PC-3 (cell line): ENCODE data around the gene KCNQ4. TPM values are rescaled to one million over a fixed set of nuclear protein-coding genes. Genes with fewer than 3 reads are reported as not detected.

Experiments used
- ATAC-seq: fragments of 200-7000 bp; cut with Tn5 transposase; 2 replicates; pipeline ENCODE4 v1.9.1; 2020; ENCODE audit warnings: mild to moderate bottlenecking, moderate library complexity
- BruUV-seq: library from RNA; stranded (reverse); fragments of 400-500 nt; replicated peaks from 2 replicates; lab custom pipeline; 2021; lab: Mats Ljungman, UMichigan
- CTCF ChIA-PET: fragments of 300-600 bp; sonication (Branson Sonifier 250); formaldehyde crosslinking; loops from one replicate; lab custom pipeline; 2022; ENCODE audit warnings: antibody characterized with exemption; lab: Charles Lee
- POLR2A ChIA-PET: fragments of 300-600 bp; sonication (Branson Sonifier 250); formaldehyde crosslinking; loops from one replicate; lab custom pipeline; 2022; ENCODE audit warnings: antibody characterized with exemption; ENCODE audit not compliant: unreplicated experiment; lab: Charles Lee
- DNase-seq: peaks from one replicate; pipeline ENCODE4 v3.0.0-alpha.2; 2015
- H2AFZ ChIP-seq: fragments of 300-600 bp; sonication (generic); 2 replicates; pipeline ENCODE4 v1.6.0; 2016; ENCODE audit warnings: antibody characterized with exemption, low read length
- H3F3A ChIP-seq: fragments of 300-600 bp; sonication (generic); one replicate; pipeline ENCODE4 v1.6.0; 2017; ENCODE audit warnings: antibody characterized with exemption, low read length, control low read depth, mild to moderate bottlenecking; ENCODE audit not compliant: unreplicated experiment
- H3K27ac ChIP-seq: fragments of 300-600 bp; sonication (generic); 2 replicates; pipeline ENCODE4 v1.5.1; 2016; ENCODE audit warnings: mild to moderate bottlenecking, low read length
- H3K27me3 ChIP-seq: fragments of 300-600 bp; sonication (generic); 2 replicates; pipeline ENCODE4 v1.6.1; 2016; ENCODE audit warnings: low read length, mixed read lengths
- H3K36me3 ChIP-seq: fragments of 300-600 bp; sonication (generic); 2 replicates; pipeline ENCODE4 v1.6.1; 2016; ENCODE audit warnings: low read depth, mixed run types, low read length, mixed read lengths
- H3K4me1 ChIP-seq: fragments of 300-600 bp; sonication (generic); 2 replicates; pipeline ENCODE4 v1.5.1; 2016; ENCODE audit warnings: low read length; ENCODE audit not compliant: insufficient read depth
- H3K4me2 ChIP-seq: fragments of 300-600 bp; sonication (generic); 2 replicates; pipeline ENCODE4 v1.6.0; 2016; ENCODE audit warnings: low read length
- H3K4me3 ChIP-seq: fragments of 300-600 bp; sonication (generic); 2 replicates; pipeline ENCODE4 v1.5.1; 2016; ENCODE audit warnings: mild to moderate bottlenecking, low read length, mixed read lengths
- H3K79me2 ChIP-seq: fragments of 300-600 bp; sonication (generic); 2 replicates; pipeline ENCODE4 v1.6.1; 2017; ENCODE audit warnings: low read length, mixed read lengths
- H3K9ac ChIP-seq: fragments of 300-600 bp; sonication (generic); 2 replicates; pipeline ENCODE4 v1.6.0; 2016; ENCODE audit warnings: mild to moderate bottlenecking, low read length
- H3K9me2 ChIP-seq: fragments of 300-600 bp; sonication (generic); replicated peaks from 2 replicates; pipeline ENCODE4 v1.6.1; 2016; ENCODE audit warnings: mixed run types, low read length, mixed read lengths
- H3K9me3 ChIP-seq: fragments of 300-600 bp; sonication (generic); 2 replicates; pipeline ENCODE4 v1.6.1; 2016; ENCODE audit warnings: low read length, mixed read lengths
- H4K20me1 ChIP-seq: fragments of 300-600 bp; sonication (generic); 2 replicates; pipeline ENCODE4 v1.6.1; 2016; ENCODE audit warnings: low read length, mixed read lengths
- CTCF ChIP-seq: fragments of 300-600 bp; sonication (generic); conservative IDR thresholded peaks from 2 replicates; pipeline ENCODE4 v1.5.1; 2017; ENCODE audit warnings: antibody characterized with exemption, low read depth, mild to moderate bottlenecking, low read length
- EZH2 ChIP-seq: fragments of 300-600 bp; sonication (generic); IDR thresholded peaks from one replicate; pipeline ENCODE4 v1.6.1; 2017; ENCODE audit warnings: antibody characterized with exemption, mild to moderate bottlenecking, low read length; ENCODE audit not compliant: unreplicated experiment
- EZH2phosphoT487 ChIP-seq: fragments of 300-600 bp; sonication (generic); IDR thresholded peaks from 2 replicates; pipeline ENCODE4 v1.6.1; 2018; ENCODE audit warnings: mild to moderate bottlenecking, antibody characterized with exemption, low read length, borderline replicate concordance
- intact Hi-C: fragments of 100-400 bp; cut with micrococcal nuclease; formaldehyde crosslinking; loops from 2 replicates; pipeline ENCODE4 v1.9.0; 2023
- total RNA-seq: library from RNA; depleted of rRNA; stranded (reverse); fragments of >200 nt; gene quantifications from 2 replicates; pipeline ENCODE4 v1.2.3, GENCODE V29; 2014

The KCNQ4 gene
- total RNA-seq, 1 experiment from 2014 or later, result 2.5 TPM

- no peak overlapping the region for H2AFZ ChIP-seq
- H3K9me2 ChIP-seq, result no peaks in the 10 kb centered on the region
- H3K79me2 ChIP-seq, result peaks cover 46% of the 10 kb centered on the region
- CTCF ChIA-PET, result no interaction called here
- BruUV-seq, result no TSS peak
- peaks cover 12% of the 10 kb centered on the region; the same call in 1 of the 2 replicates for H4K20me1 ChIP-seq
- H3K4me3 ChIP-seq, result no peak overlapping the region
- H3K36me3 ChIP-seq, result peaks cover 9% of the 10 kb centered on the region; the same call in 1 of the 2 replicates
- H3F3A ChIP-seq, result no peaks in the 10 kb centered on the region
- H3K9me3 ChIP-seq, result no peaks in the 10 kb centered on the region
- no peak overlapping the region for H3K4me2 ChIP-seq
- no peak for TF ChIP-seq CTCF
- TF ChIP-seq EZH2phosphoT487, result no peak
- no peak for TF ChIP-seq EZH2
- H3K27ac ChIP-seq, result no peak overlapping the region
- ATAC-seq (no peak), DNase-seq (no peak)
- no peaks in the 10 kb centered on the region for H3K27me3 ChIP-seq
- no peaks in the 10 kb centered on the region for H3K4me1 ChIP-seq
- no peak overlapping the region for H3K9ac ChIP-seq
- intact Hi-C loops, result no loop called here
- POLR2A ChIA-PET, result no interaction called here
Observed at GRCh38 chr1:40736085-40736531, 47.5 kb upstream of the KCNQ4 start.

GRCh38 chr1:40738831-40739230, 44.8 kb upstream of the KCNQ4 start:
- Histone ChIP-seq H3K27ac (no peak overlapping the region), H3K27me3 (no peaks in the 10 kb centered on the region), H3K4me1 (no peaks in the 10 kb centered on the region), H3K9ac (no peak overlapping the region), H3K4me2 (no peak overlapping the region), H3K79me2 (peaks cover 28% of the 10 kb centered on the region), H3K9me2 (no peaks in the 10 kb centered on the region), H3F3A (no peaks in the 10 kb centered on the region), H3K9me3 (no peaks in the 10 kb centered on the region), H2AFZ (no peak overlapping the region), H4K20me1 (0 out of 2 replicates have a peak, but pooled peaks cover 10% of the 10 kb centered on the region), H3K36me3 (peaks cover 28% of the 10 kb centered on the region), H3K4me3 (no peak overlapping the region)
- DNase-seq (no peak), ATAC-seq (no peak)
- POLR2A ChIA-PET, result no interaction called here
- intact Hi-C loops, result no loop called here
- BruUV-seq, result no TSS peak
- CTCF ChIA-PET, result no interaction called here
- TF ChIP-seq EZH2phosphoT487 (no peak), CTCF (no peak), EZH2 (no peak)

GRCh38 chr1:40739455-40740008, 44.1 kb upstream of the KCNQ4 start:
- CTCF ChIA-PET, result no interaction called here

More at GRCh38 chr1:40739455-40740008, 44.1 kb upstream of the KCNQ4 start:
- Histone ChIP-seq H3K4me2 (no peak overlapping the region), H2AFZ (no peak overlapping the region), H3K9me3 (no peaks in the 10 kb centered on the region), H3K4me1 (no peaks in the 10 kb centered on the region), H3K27ac (no peak overlapping the region), H3K9me2 (no peaks in the 10 kb centered on the region), H4K20me1 (0 out of 2 replicates have a peak, but pooled peaks cover 10% of the 10 kb centered on the region), H3K36me3 (peaks cover 35% of the 10 kb centered on the region), H3F3A (no peaks in the 10 kb centered on the region), H3K27me3 (no peaks in the 10 kb centered on the region), H3K79me2 (peaks cover 24% of the 10 kb centered on the region), H3K9ac (no peak overlapping the region), H3K4me3 (no peak overlapping the region)
- intact Hi-C loops, result no loop called here
- POLR2A ChIA-PET, result no interaction called here
- BruUV-seq, result no TSS peak
- ATAC-seq (no peak), DNase-seq (no peak)
- TF ChIP-seq EZH2, result no peak
- no peak for TF ChIP-seq CTCF
- TF ChIP-seq EZH2phosphoT487, result no peak
